Heart right ventricle (tissue), 16 donors: ENCODE data around the gene C11orf58. TPM values are rescaled to one million over a fixed set of nuclear protein-coding genes. Genes with fewer than 3 reads are reported as not detected.

Experiments used
- ATAC-seq, 8 donors: fragments of 200-7000 bp; cut with Tn5 transposase; one replicate each; pipeline ENCODE4 v1.9.1; 2020; ENCODE audit warnings: mild to moderate bottlenecking in 8 of 8, moderate library complexity in 8 of 8, moderate number of reproducible peaks in 1 of 8
- DNase-seq, 2 donors: peaks; one replicate each; pipeline ENCODE4 v3.0.0-alpha.2; 2020
- H3K27ac ChIP-seq, 10 donors: fragments of 200-600 bp; sonication (generic) in 2 of 10; one replicate each; pipeline versions ENCODE4 v1.5.0 to v1.8.0; 2020 to 2022; ENCODE audit warnings: mild to moderate bottlenecking in 3 of 10
- H3K27me3 ChIP-seq, 7 donors: fragments of 200-600 bp; one replicate each; pipeline ENCODE4 v1.8.0; 2021 to 2022; ENCODE audit warnings: mild to moderate bottlenecking in 2 of 7
- H3K36me3 ChIP-seq, 9 donors: fragments of 200-600 bp; sonication (generic) in 1 of 9; one replicate each; pipeline versions ENCODE4 v1.5.0 to v1.8.0; 2020 to 2022; ENCODE audit warnings: mild to moderate bottlenecking in 2 of 9
- H3K4me1 ChIP-seq, 9 donors: fragments of 200-600 bp; sonication (generic) in 1 of 9; one replicate each; pipeline versions ENCODE4 v1.5.0 to v1.8.0; 2020 to 2022; ENCODE audit warnings: mild to moderate bottlenecking in 4 of 9
- H3K4me3 ChIP-seq, 10 donors: fragments of 200-600 bp; sonication (generic) in 2 of 10; one replicate each; pipeline versions ENCODE4 v1.5.0 to v1.8.0; 2020 to 2022; ENCODE audit warnings: mild to moderate bottlenecking in 7 of 10, moderate library complexity in 2 of 10
- H3K9me3 ChIP-seq, 11 donors: fragments of 200-600 bp in 10 of 11; sonication (generic) in 2 of 11; one replicate each; pipeline versions ENCODE4 v1.5.0 to v1.8.0; 2013 to 2022; ENCODE audit warnings: mild to moderate bottlenecking in 2 of 11, control low read depth in 1 of 11, moderate library complexity in 1 of 11
- CTCF ChIP-seq, 9 donors: fragments of 200-600 bp; sonication (generic) in 2 of 9; IDR thresholded peaks; one replicate each; pipeline versions ENCODE4 v1.5.0 to v1.8.0; 2021 to 2022; ENCODE audit warnings: antibody characterized with exemption in 9 of 9, mild to moderate bottlenecking in 5 of 9, moderate library complexity in 1 of 9
- WGBS, 2 donors: extraction: QIAGEN DNeasy Blood & Tissue Kit; methylation state at CpG; one replicate each; pipeline ENCODE4 v1.1.7; 2013; ENCODE audit warnings: inconsistent platforms in 1 of 2; 5-methylcytosine and 5-hydroxymethylcytosine counted together
- intact Hi-C, 10 donors: fragments of 100-400 bp; cut with DNase I; formaldehyde crosslinking; loops; one replicate each; pipeline versions ENCODE4 v1.11.1 to v1.14.2; 2022
- polyA plus RNA-seq, 2 donors: library from polyadenylated mRNA; stranded (reverse); fragments of 200-250 nt; gene quantifications; one replicate each; pipeline ENCODE4 v1.2.3, GENCODE V29; 2013
- total RNA-seq, 10 donors: library from RNA; stranded (reverse); fragmentation: NEBNext Ultra II Directional in 3 of 10; extraction: Animal tissue kit (Norgen Biotek cat#: 25700) in 3 of 10; gene quantifications; one replicate each; pipeline versions ENCODE4 v1.2.1 to v1.2.4, GENCODE V29; 2021 to 2023
- donor health status: Arrhythmogenic right ventricular cardiomyopathy.
- donor health status: ischemic (EF 13 %, LVEDD 7.1; RV severe dilation, severe dysfunction).
- donor health status: healthy with polysubstance abuse.
- donor health status: DM: no; HTN: yes; CAD: no.
- donor health status: DM: no; HTN: no; CAD: no.
- donor health status: ischemic (EF 25% LVEDD 6.9; RV normal size, moderate dysfunction).
- donor health status: ischemic (EF 25% LVEDD 5.7; RV mildly dilated, moderate dysfunction).
- donor health status: healthy.
- donor health status: DM: yes; HTN: yes; CAD: no.
- donor health status: Ischemic cardiomyopathy.
- donor health status: ischemic (EF 35%, LVEDD 5.7; RV mildly dilated, moderate dysfunction).
- donor health status: nonischemic (EF 11% LVEDD 7.7; RV severe dilation, severe dysfunction).
- donor health status: DM: yes; HTN: yes; CAD: no.
- donor health status: PGD.
- donor health status: ischemic (EF 29% LVEDD 5.4; RV normal size, mild dysfunction).
- donor health status: nonischemic (EF 23%, LVEDD 6.1; RV moderate dilation, normal function).

The C11orf58 gene
- total and polyA plus RNA-seq, 12 donors = 70.2 to 141 (median 107) TPM

- 54 to 59% methylated on average over 17 of the region's 17 CpGs for WGBS, 2 donors
- no peak overlapping the region for H3K4me3 ChIP-seq
- peak; percentile 94 to 99 (median 97) for TF ChIP-seq CTCF (IDR thresholded peaks at IDR 0.05)
- H3K27me3 ChIP-seq = no peaks in the 10 kb centered on the region
- H3K36me3 ChIP-seq = peaks cover 0 to 20% (median 0%) of the 10 kb centered on the region in 9 donors
- ATAC-seq (peak; percentile 57 to 83 (median 71)), DNase-seq (peak; percentile 54 to 78)
- intact Hi-C loops = loop anchor here (1.0 to 10.0 kb wide), 14 partner anchors 32 to 276 kb away; no protein-coding TSS in a partner anchor
- peaks cover 0 to 94% (median 71%) of the 10 kb centered on the region in 9 donors for H3K4me1 ChIP-seq
- H3K27ac ChIP-seq = peak overlapping the region in 6 of 10 donors; percentile 23 to 54 (median 39)
- H3K9me3 ChIP-seq = no peaks in the 10 kb centered on the region
These were observed 50.0 kb downstream of the C11orf58 start for GRCh38 chr11:16788141-16789062.

- H3K4me1 ChIP-seq = peaks cover 0 to 100% (median 69%) of the 10 kb centered on the region in 9 donors
- intact Hi-C loops = loop anchor here (2.0 to 10.0 kb wide), 12 partner anchors 33 to 276 kb away; no protein-coding TSS in a partner anchor
- peaks cover 0 to 25% (median 0%) of the 10 kb centered on the region in 9 donors for H3K36me3 ChIP-seq
- no peaks in the 10 kb centered on the region for H3K9me3 ChIP-seq
- TF ChIP-seq CTCF (IDR thresholded peaks at IDR 0.05) = no peak
- no peak overlapping the region for H3K4me3 ChIP-seq
- H3K27ac ChIP-seq = peak overlapping the region in 5 of 10 donors; percentile 22 to 54 (median 26)
- no peaks in the 10 kb centered on the region for H3K27me3 ChIP-seq
- no peak for DNase-seq
- WGBS, 2 donors = 72 to 84% methylated on average over 13 of the region's 13 CpGs
- ATAC-seq = peak in 3 of 8 donors; percentile 5 to 35 (median 10)
These were observed 50.6 kb downstream of the C11orf58 start for GRCh38 chr11:16789063-16789420.

GRCh38 chr11:16789560-16790485, 51.4 kb downstream of the C11orf58 start:
- H3K36me3 ChIP-seq = peaks cover 0 to 31% (median 0%) of the 10 kb centered on the region in 9 donors
- H3K27ac ChIP-seq = peak overlapping the region in 4 of 10 donors; percentile 22 to 84 (median 47)
- no peak for ATAC-seq
- peaks cover 0 to 93% (median 61%) of the 10 kb centered on the region in 9 donors for H3K4me1 ChIP-seq
- no peak for TF ChIP-seq CTCF (IDR thresholded peaks at IDR 0.05)
- H3K9me3 ChIP-seq = no peaks in the 10 kb centered on the region
- no peak for DNase-seq
- no peaks in the 10 kb centered on the region for H3K27me3 ChIP-seq
- no peak overlapping the region for H3K4me3 ChIP-seq
- intact Hi-C loops = loop anchor here (2.0 to 10.0 kb wide), 12 partner anchors 32 to 275 kb away; no protein-coding TSS in a partner anchor
- WGBS, 2 donors = 89 to 93% methylated on average over 10 of the region's 10 CpGs
